ENCODE data around the gene USP17L25. TPM values are rescaled to one million over a fixed set of nuclear protein-coding genes. Genes with fewer than 3 reads are reported as not detected.

The USP17L25 gene
- total RNA-seq, 4 donors from 2014 or later = not detected

Other genes starting within 250 kb of the USP17L25 start
- gene FAM90A26, start 159.5 kb upstream of the USP17L25 start, total RNA-seq = not detected
- not detected for gene USP17L10, start 119.3 kb upstream of the USP17L25 start, total RNA-seq
- gene USP17L11, start 114.5 kb upstream of the USP17L25 start, total RNA-seq = not detected
- gene USP17L12, start 109.8 kb upstream of the USP17L25 start, total RNA-seq = not detected
- not detected for gene USP17L13, start 105.0 kb upstream of the USP17L25 start, total RNA-seq
- under 1 TPM in 1 of 4 donors, not detected in 3; 0.27 TPM for gene USP17L15, start 95.5 kb upstream of the USP17L25 start, total RNA-seq
- gene USP17L17, start 86.0 kb upstream of the USP17L25 start, total RNA-seq = not detected
- not detected for gene USP17L18, start 81.3 kb upstream of the USP17L25 start, total RNA-seq
- not detected for gene USP17L19, start 76.5 kb upstream of the USP17L25 start, total RNA-seq
- gene USP17L20, start 71.8 kb upstream of the USP17L25 start, total RNA-seq = not detected
- gene USP17L21, start 67.0 kb upstream of the USP17L25 start, total RNA-seq = not detected
- gene USP17L22, start 62.3 kb upstream of the USP17L25 start, total RNA-seq = not detected
- not detected for gene USP17L24, start 4.7 kb upstream of the USP17L25 start, total RNA-seq
- gene USP17L26, start 4.7 kb downstream of the USP17L25 start, total RNA-seq = not detected
- not detected for gene USP17L5, start 9.5 kb downstream of the USP17L25 start, total RNA-seq
- not detected for gene USP17L27, start 14.2 kb downstream of the USP17L25 start, total RNA-seq
- gene USP17L28, start 19.0 kb downstream of the USP17L25 start, total RNA-seq = not detected
- not detected for gene USP17L29, start 23.7 kb downstream of the USP17L25 start, total RNA-seq
- gene USP17L30, start 33.2 kb downstream of the USP17L25 start, total RNA-seq = not detected
- not detected for gene DEFB131A, start 114.5 kb downstream of the USP17L25 start, total RNA-seq